Mesothelial cell of epicardium (in vitro differentiated cells): ENCODE results near the gene CD72. TPM values are rescaled to one million over a fixed set of nuclear protein-coding genes. Genes with fewer than 3 reads are reported as not detected.
"Not testable (repeated sequence)": the region's sequence is repeated elsewhere in the genome, so short reads cannot be mapped to it uniquely, and the experiment has no call there.

ENCODE experiments used
- DNase-seq, 2 experiments: peaks; one replicate each; pipeline ENCODE4 v3.0.0; 2021; ENCODE audit warnings: low spot score in 2 of 2; ENCODE audit not compliant: unreplicated experiment in 2 of 2
- H3K27ac Mint-ChIP-seq: 2 replicates; pipeline ENCODE4 v1.8.0; 2021; ENCODE audit warnings: mixed read lengths
- H3K27me3 Mint-ChIP-seq: 2 replicates; pipeline ENCODE4 v1.8.0; 2021; ENCODE audit warnings: low read depth, mixed read lengths
- H3K36me3 Mint-ChIP-seq: 2 replicates; pipeline ENCODE4 v1.8.0; 2021; ENCODE audit warnings: mixed read lengths
- H3K4me1 Mint-ChIP-seq: 2 replicates; pipeline ENCODE4 v1.8.0; 2021; ENCODE audit warnings: mixed read lengths
- H3K4me3 Mint-ChIP-seq: 2 replicates; pipeline ENCODE4 v1.8.0; 2021; ENCODE audit warnings: mild to moderate bottlenecking, moderate library complexity, mixed read lengths
- H3K9me3 Mint-ChIP-seq: 2 replicates; pipeline ENCODE4 v1.8.0; 2021; ENCODE audit warnings: mixed read lengths
- CTCF ChIP-seq: fragments of 200-600 bp; sonication (generic); IDR thresholded peaks from one replicate; pipeline ENCODE4 v1.5.0; 2021; ENCODE audit warnings: antibody characterized with exemption; ENCODE audit not compliant: unreplicated experiment
- total RNA-seq: library from RNA; stranded (reverse); gene quantifications from 3 replicates; pipeline ENCODE4 v1.2.1, GENCODE V29; 2021

CD72 gene
- total RNA-seq, 1 donor from 2014 or later: 4.2 TPM

- not testable (repeated sequence) for H3K4me3 Mint-ChIP-seq, H3K27ac Mint-ChIP-seq, H3K9me3 Mint-ChIP-seq, DNase-seq, H3K27me3 Mint-ChIP-seq
- Mint-ChIP-seq H3K36me3 (peaks cover 15% of the 10 kb centered on the region), H3K4me1 (peaks cover 10% of the 10 kb centered on the region)
Observed at GRCh38 chr9:35636877-35637246, 18.6 kb upstream of the CD72 start.

- TF ChIP-seq CTCF: no peak
- Mint-ChIP-seq H3K4me1 (peaks cover 10% of the 10 kb centered on the region), H3K4me3 (no peak overlapping the region)
Observed at GRCh38 chr9:35636135-35636876, 18.1 kb upstream of the CD72 start.

GRCh38 chr9:35635730-35636129 lies 17.5 kb upstream of the CD72 start:
- Mint-ChIP-seq H3K9me3 (no peaks in the 10 kb centered on the region), H3K4me3 (no peak overlapping the region), H3K36me3 (peaks cover 6% of the 10 kb centered on the region), H3K27ac (peak overlapping the region; percentile 70), H3K4me1 (peaks cover 10% of the 10 kb centered on the region), H3K27me3 (peaks cover 2% of the 10 kb centered on the region)
- TF ChIP-seq CTCF: no peak
- DNase-seq: no peak

More at GRCh38 chr9:35636135-35636876, 18.1 kb upstream of the CD72 start:
- Mint-ChIP-seq H3K27me3 (peaks cover 2% of the 10 kb centered on the region), H3K9me3 (peaks cover 4% of the 10 kb centered on the region), H3K36me3 (peaks cover 11% of the 10 kb centered on the region), H3K27ac (no peak overlapping the region)
- no peak for DNase-seq

- DNase-seq: no peak
- no peak overlapping the region for H3K27ac Mint-ChIP-seq
- H3K36me3 Mint-ChIP-seq: no peaks in the 10 kb centered on the region
- H3K4me1 Mint-ChIP-seq: peaks cover under 1% of the 10 kb centered on the region
- no peaks in the 10 kb centered on the region for H3K9me3 Mint-ChIP-seq
- TF ChIP-seq CTCF: no peak
- H3K4me3 Mint-ChIP-seq: no peak overlapping the region
- H3K27me3 Mint-ChIP-seq: no peaks in the 10 kb centered on the region
Observed at GRCh38 chr9:35629597-35629996, 11.4 kb upstream of the CD72 start.

GRCh38 chr9:35628389-35628991 lies 10.3 kb upstream of the CD72 start:
- Mint-ChIP-seq H3K27ac (no peak overlapping the region), H3K27me3 (no peaks in the 10 kb centered on the region), H3K4me1 (no peaks in the 10 kb centered on the region), H3K9me3 (no peaks in the 10 kb centered on the region), H3K36me3 (no peaks in the 10 kb centered on the region), H3K4me3 (no peak overlapping the region)
- no peak for DNase-seq
- TF ChIP-seq CTCF: no peak

- no peaks in the 10 kb centered on the region for H3K36me3 Mint-ChIP-seq
- no peaks in the 10 kb centered on the region for H3K9me3 Mint-ChIP-seq
- DNase-seq: no peak
- no peak overlapping the region for H3K4me3 Mint-ChIP-seq
- no peak for TF ChIP-seq CTCF
- H3K4me1 Mint-ChIP-seq: no peaks in the 10 kb centered on the region
- H3K27ac Mint-ChIP-seq: no peak overlapping the region
- no peaks in the 10 kb centered on the region for H3K27me3 Mint-ChIP-seq
Observed at GRCh38 chr9:35627575-35627974, 9.4 kb upstream of the CD72 start.
